Thymus (tissue), 11 donors: ENCODE measurements around the gene PEAK1. TPM values are rescaled to one million over a fixed set of nuclear protein-coding genes. Genes with fewer than 3 reads are reported as not detected.

ENCODE experiments used
- DNase-seq, 9 donors: peaks; one replicate each; pipeline ENCODE4 v3.0.0-alpha.2; 2013; ENCODE audit warnings: low spot score in 9 of 9, low read depth in 6 of 9, missing footprints in 1 of 9
- H3K27ac ChIP-seq, 2 donors: one replicate each; pipeline ENCODE4 v1.5.1; 2013; ENCODE audit warnings: control low read depth in 1 of 2, low read depth in 1 of 2, low read length in 1 of 2, mild to moderate bottlenecking in 1 of 2, moderate library complexity in 1 of 2
- H3K27me3 ChIP-seq, 2 donors: one replicate each; pipeline ENCODE4 v1.5.1; 2013; ENCODE audit warnings: low read length in 1 of 2; ENCODE audit not compliant: control insufficient read depth in 2 of 2, insufficient read depth in 1 of 2
- H3K36me3 ChIP-seq, 2 donors: one replicate each; pipeline ENCODE4 v1.5.1; 2013; ENCODE audit warnings: low read length in 1 of 2, mild to moderate bottlenecking in 1 of 2, moderate library complexity in 1 of 2; ENCODE audit not compliant: control insufficient read depth in 2 of 2, insufficient read depth in 2 of 2
- H3K4me1 ChIP-seq, 2 donors: one replicate each; pipeline ENCODE4 v1.5.1; 2013; ENCODE audit warnings: low read length in 2 of 2; ENCODE audit not compliant: control insufficient read depth in 2 of 2, insufficient read depth in 2 of 2
- H3K4me3 ChIP-seq, 2 donors: one replicate each; pipeline ENCODE4 v1.5.1; 2013; ENCODE audit warnings: low read length in 2 of 2, control low read depth in 1 of 2, mild to moderate bottlenecking in 1 of 2
- H3K9me3 ChIP-seq, 2 donors: one replicate each; pipeline ENCODE4 v1.5.1; 2013; ENCODE audit warnings: low read length in 1 of 2, mild to moderate bottlenecking in 1 of 2; ENCODE audit not compliant: control insufficient read depth in 2 of 2, insufficient read depth in 1 of 2
- WGBS: extraction: QIAGEN DNeasy Blood & Tissue Kit; methylation state at CpG from one replicate; pipeline ENCODE4 v1.1.7; 2013; 5-methylcytosine and 5-hydroxymethylcytosine counted together
- polyA plus RNA-seq: library from polyadenylated mRNA; stranded (reverse); fragments of 200-250 nt; gene quantifications from one replicate; pipeline ENCODE4 v1.2.3, GENCODE V29; 2013
- total RNA-seq: library from RNA; stranded (reverse); fragments of 120-200 nt; gene quantifications from one replicate; pipeline ENCODE4 v1.2.4, GENCODE V29; 2013
- donor health status: healthy.

The PEAK1 gene
- total and polyA plus RNA-seq, 2 donors, result 4.7 to 7.8 TPM

GRCh38 chr15:77348511-77348910, 71.4 kb downstream of the PEAK1 start:
- Histone ChIP-seq H3K36me3 (no peaks in the 10 kb centered on the region), H3K4me3 (no peak overlapping the region), H3K4me1 (peaks cover 0 to 6% of the 10 kb centered on the region in 2 donors), H3K9me3 (no peaks in the 10 kb centered on the region), H3K27ac (no peak overlapping the region), H3K27me3 (no peaks in the 10 kb centered on the region)
- DNase-seq, result no peak
- 98% methylated on average over 4 of the region's 4 CpGs for WGBS

- 45% methylated on average over 4 of the region's 4 CpGs for WGBS
- H3K27ac ChIP-seq, result no peak overlapping the region
- H3K4me3 ChIP-seq, result no peak overlapping the region
- H3K36me3 ChIP-seq, result no peaks in the 10 kb centered on the region
- peaks cover 0 to 6% of the 10 kb centered on the region in 2 donors for H3K4me1 ChIP-seq
- peak in 1 of 9 donors; percentile 7 for DNase-seq
- no peaks in the 10 kb centered on the region for H3K27me3 ChIP-seq
- H3K9me3 ChIP-seq, result no peaks in the 10 kb centered on the region
These were observed 72.7 kb downstream of the PEAK1 start for GRCh38 chr15:77347197-77347596.

- no peaks in the 10 kb centered on the region for H3K27me3 ChIP-seq
- H3K36me3 ChIP-seq, result no peaks in the 10 kb centered on the region
- WGBS, result 95% methylated on average over 4 of the region's 4 CpGs
- H3K4me1 ChIP-seq, result peaks cover 0 to 6% of the 10 kb centered on the region in 2 donors
- H3K4me3 ChIP-seq, result no peak overlapping the region
- no peak overlapping the region for H3K27ac ChIP-seq
- no peak for DNase-seq
- peaks cover 0 to under 1% of the 10 kb centered on the region in 2 donors for H3K9me3 ChIP-seq
These were observed 73.5 kb downstream of the PEAK1 start for GRCh38 chr15:77346245-77347036.

GRCh38 chr15:77342807-77343206, 77.1 kb downstream of the PEAK1 start:
- Histone ChIP-seq H3K36me3 (no peaks in the 10 kb centered on the region), H3K27me3 (no peaks in the 10 kb centered on the region), H3K9me3 (peaks cover 0 to 6% of the 10 kb centered on the region in 2 donors), H3K4me1 (peaks cover 0 to 6% of the 10 kb centered on the region in 2 donors), H3K27ac (no peak overlapping the region), H3K4me3 (no peak overlapping the region)
- WGBS, result 97% methylated on average over 3 of the region's 3 CpGs
- no peak for DNase-seq

GRCh38 chr15:77340245-77340644, 79.7 kb downstream of the PEAK1 start:
- Histone ChIP-seq H3K9me3 (peaks cover 0 to 6% of the 10 kb centered on the region in 2 donors), H3K27ac (no peak overlapping the region), H3K4me3 (no peak overlapping the region), H3K36me3 (no peaks in the 10 kb centered on the region), H3K27me3 (no peaks in the 10 kb centered on the region), H3K4me1 (no peaks in the 10 kb centered on the region)
- WGBS, result 97% methylated on average over 3 of the region's 3 CpGs
- DNase-seq, result no peak

- Histone ChIP-seq H3K36me3 (no peaks in the 10 kb centered on the region), H3K27ac (no peak overlapping the region), H3K4me3 (no peak overlapping the region), H3K9me3 (peaks cover 0 to 1% of the 10 kb centered on the region in 2 donors), H3K4me1 (no peaks in the 10 kb centered on the region), H3K27me3 (no peaks in the 10 kb centered on the region)
- no peak for DNase-seq
- WGBS, result 97% methylated on average over 2 of the region's 2 CpGs
These were observed 83.9 kb downstream of the PEAK1 start for GRCh38 chr15:77336006-77336405.

- no peaks in the 10 kb centered on the region for H3K9me3 ChIP-seq
- H3K27me3 ChIP-seq, result no peaks in the 10 kb centered on the region
- H3K4me3 ChIP-seq, result no peak overlapping the region
- H3K27ac ChIP-seq, result no peak overlapping the region
- no peaks in the 10 kb centered on the region for H3K36me3 ChIP-seq
- no peaks in the 10 kb centered on the region for H3K4me1 ChIP-seq
- WGBS, result 89% methylated on average over 4 of the region's 4 CpGs
- DNase-seq, result no peak
These were observed 84.6 kb downstream of the PEAK1 start for GRCh38 chr15:77335298-77335697.

GRCh38 chr15:77333166-77333565, 86.7 kb downstream of the PEAK1 start:
- Histone ChIP-seq H3K27ac (no peak overlapping the region), H3K9me3 (no peaks in the 10 kb centered on the region), H3K4me3 (no peak overlapping the region), H3K36me3 (no peaks in the 10 kb centered on the region), H3K27me3 (no peaks in the 10 kb centered on the region), H3K4me1 (no peaks in the 10 kb centered on the region)
- 40% methylated on average over 2 of the region's 2 CpGs for WGBS
- DNase-seq, result peak in 1 of 9 donors; percentile 37

- H3K27me3 ChIP-seq, result no peaks in the 10 kb centered on the region
- DNase-seq, result no peak
- WGBS, result 100% methylated on average over 1 of the region's 1 CpG
These were observed 90.7 kb downstream of the PEAK1 start for GRCh38 chr15:77329202-77329601.

More at GRCh38 chr15:77329202-77329601, 90.7 kb downstream of the PEAK1 start:
- peaks cover 0 to 3% of the 10 kb centered on the region in 2 donors for H3K9me3 ChIP-seq
- H3K4me3 ChIP-seq, result no peak overlapping the region
- H3K4me1 ChIP-seq, result no peaks in the 10 kb centered on the region
- H3K36me3 ChIP-seq, result no peaks in the 10 kb centered on the region
- H3K27ac ChIP-seq, result no peak overlapping the region
